HL-60 (cell line): ENCODE measurements around the gene VPS35L.
A peak's percentile ranks its signal among the peaks of the same experiment; 100 is the strongest.

Source experiments
- DNase-seq, 2 experiments: peaks; one replicate each; pipeline ENCODE4 v3.0.0-alpha.2; 2010 to 2020; ENCODE audit warnings: low read depth in 1 of 2, low spot score in 1 of 2
- H3K27ac ChIP-seq: fragments of 250-450 bp; sonication (Bioruptor Pico); replicated peaks from 2 replicates; pipeline ENCODE4 v1.5.1; 2020; ENCODE audit warnings: mild to moderate bottlenecking, moderate library complexity
- H3K27me3 ChIP-seq: fragments of 250-450 bp; sonication (Bioruptor Pico); 2 replicates; pipeline ENCODE4 v1.5.1; 2021; ENCODE audit warnings: mild to moderate bottlenecking, moderate library complexity; ENCODE audit not compliant: insufficient read depth, poor library complexity, severe bottlenecking
- H3K4me3 ChIP-seq: replicated peaks from 2 replicates; pipeline ENCODE4 v1.5.1; 2011; ENCODE audit warnings: mild to moderate bottlenecking, control low read depth, low read length; ENCODE audit not compliant: insufficient read depth
- GABPA ChIP-seq: IDR thresholded peaks from 2 replicates; pipeline ENCODE4 v1.6.1; 2012; ENCODE audit warnings: low read depth
- POLR2AphosphoS5 ChIP-seq: IDR thresholded peaks from 2 replicates; pipeline ENCODE4 v1.6.1; 2012; ENCODE audit warnings: low read depth
- REST ChIP-seq: IDR thresholded peaks from 2 replicates; pipeline ENCODE4 v1.6.1; 2012; ENCODE audit warnings: low read depth; ENCODE audit not compliant: insufficient replicate concordance
- SPI1 ChIP-seq: IDR thresholded peaks from 2 replicates; pipeline ENCODE4 v1.6.1; 2012; ENCODE audit warnings: low read depth, mild to moderate bottlenecking, borderline replicate concordance
- TF ChIP-seq, protein P1 (sequence below): IDR thresholded peaks from one replicate; pipeline ENCODE4 v1.5.1; 2011; ENCODE audit warnings: low read length, control low read depth, inconsistent platforms; ENCODE audit not compliant: insufficient read depth

Gene VPS35L

GRCh38 chr16:19578378-19578971 is 23.0 kb downstream of the VPS35L start:
- TF ChIP-seq GABPA: no peak
- TF ChIP-seq POLR2AphosphoS5: no peak
- no peak for TF ChIP-seq REST
- TF ChIP-seq, protein P1, sequence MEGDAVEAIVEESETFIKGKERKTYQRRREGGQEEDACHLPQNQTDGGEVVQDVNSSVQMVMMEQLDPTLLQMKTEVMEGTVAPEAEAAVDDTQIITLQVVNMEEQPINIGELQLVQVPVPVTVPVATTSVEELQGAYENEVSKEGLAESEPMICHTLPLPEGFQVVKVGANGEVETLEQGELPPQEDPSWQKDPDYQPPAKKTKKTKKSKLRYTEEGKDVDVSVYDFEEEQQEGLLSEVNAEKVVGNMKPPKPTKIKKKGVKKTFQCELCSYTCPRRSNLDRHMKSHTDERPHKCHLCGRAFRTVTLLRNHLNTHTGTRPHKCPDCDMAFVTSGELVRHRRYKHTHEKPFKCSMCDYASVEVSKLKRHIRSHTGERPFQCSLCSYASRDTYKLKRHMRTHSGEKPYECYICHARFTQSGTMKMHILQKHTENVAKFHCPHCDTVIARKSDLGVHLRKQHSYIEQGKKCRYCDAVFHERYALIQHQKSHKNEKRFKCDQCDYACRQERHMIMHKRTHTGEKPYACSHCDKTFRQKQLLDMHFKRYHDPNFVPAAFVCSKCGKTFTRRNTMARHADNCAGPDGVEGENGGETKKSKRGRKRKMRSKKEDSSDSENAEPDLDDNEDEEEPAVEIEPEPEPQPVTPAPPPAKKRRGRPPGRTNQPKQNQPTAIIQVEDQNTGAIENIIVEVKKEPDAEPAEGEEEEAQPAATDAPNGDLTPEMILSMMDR: no peak
- TF ChIP-seq SPI1: no peak
- no peak overlapping the region for H3K4me3 ChIP-seq
- H3K27me3 ChIP-seq: no peaks in the 10 kb centered on the region
- no peak for DNase-seq
- no peak overlapping the region for H3K27ac ChIP-seq

DNA sequence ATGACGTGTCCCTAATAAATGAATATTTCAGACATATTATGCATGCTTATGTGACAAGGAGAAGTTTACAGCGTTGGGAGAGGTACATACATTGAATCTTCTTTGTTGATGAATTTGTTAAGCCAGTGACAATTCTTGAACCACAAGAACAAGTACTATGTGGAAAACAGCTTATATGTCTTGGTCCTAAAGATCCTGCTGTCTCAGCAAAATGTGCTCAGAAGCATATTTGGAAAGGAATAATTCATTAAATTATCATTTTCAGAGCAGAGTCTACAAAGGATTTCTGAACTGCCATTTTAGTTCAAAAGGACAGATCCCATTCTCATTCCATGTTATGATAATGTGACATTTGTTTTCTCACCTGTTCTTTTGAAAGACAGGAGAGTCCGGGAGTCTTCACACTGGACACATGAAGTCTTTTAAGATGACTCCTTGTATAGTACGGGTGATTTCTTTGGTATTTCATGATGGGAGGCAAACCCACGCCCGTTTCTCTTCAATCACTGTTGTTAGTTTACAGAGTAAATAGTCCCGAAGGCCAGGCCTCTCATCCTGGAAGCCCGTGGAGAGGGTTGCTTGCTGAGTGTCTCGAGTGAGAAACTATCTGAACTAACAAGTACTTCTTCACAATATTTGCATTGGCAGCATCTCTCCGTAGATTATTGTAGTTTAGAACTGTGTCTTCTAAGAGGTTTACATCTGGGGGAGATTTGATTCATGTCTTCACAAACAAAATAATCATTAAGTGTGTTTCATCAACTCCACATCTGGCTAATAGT is 26.7 kb downstream of the VPS35L start:
- TF ChIP-seq SPI1: no peak
- TF ChIP-seq POLR2AphosphoS5: no peak
- TF ChIP-seq REST: no peak
- no peak for TF ChIP-seq GABPA
- TF ChIP-seq, protein P1: no peak
- DNase-seq: no peak
- Histone ChIP-seq H3K4me3 (no peak overlapping the region), H3K27ac (no peak overlapping the region), H3K27me3 (no peaks in the 10 kb centered on the region)

- no peak for TF ChIP-seq POLR2AphosphoS5
- TF ChIP-seq, protein P1: peak; percentile 94
- peak; percentile 27 to 47 for DNase-seq
- Histone ChIP-seq H3K4me3 (no peak overlapping the region), H3K27me3 (no peaks in the 10 kb centered on the region), H3K27ac (no peak overlapping the region)
These were observed 28.3 kb downstream of the VPS35L start for GRCh38 chr16:19583665-19584300.
